ES-I3 (cell line): ENCODE results near the gene ZNF311.

Experiments
- H3K36me3 ChIP-seq: 2 replicates; pipeline ENCODE4 v1.6.1; 2013; ENCODE audit warnings: mild to moderate bottlenecking, low read length, control low read depth, moderate library complexity; ENCODE audit not compliant: insufficient read depth
- H3K4me1 ChIP-seq: 2 replicates; pipeline ENCODE4 v1.6.1; 2013; ENCODE audit warnings: mild to moderate bottlenecking, control low read depth, low read length; ENCODE audit not compliant: insufficient read depth
- H3K9ac ChIP-seq: 2 replicates; pipeline ENCODE4 v1.6.1; 2013; ENCODE audit warnings: low read depth, mild to moderate bottlenecking, low read length, moderate library complexity
- H3K9me3 ChIP-seq: 2 replicates; pipeline ENCODE4 v1.6.1; 2013; ENCODE audit warnings: mild to moderate bottlenecking, low read length, moderate library complexity; ENCODE audit not compliant: control insufficient read depth, insufficient read depth

The ZNF311 gene

GRCh38 chr6:29005183-29005885 is at the start of gene ZNF311:
ZNF311 (minus strand) TSS chr6:29005315; CDS start chr6:29003954, 1,361 bp downstream.
- no peaks in the 10 kb centered on the region for H3K9me3 ChIP-seq
- peak within 1 kb of the TSS; percentile 92 for H3K9ac ChIP-seq
- H3K36me3 ChIP-seq = no peaks in the 10 kb centered on the region
- no peaks in the 10 kb centered on the region for H3K4me1 ChIP-seq

- Histone ChIP-seq H3K4me1 (no peaks in the 10 kb centered on the region), H3K36me3 (no peaks in the 10 kb centered on the region), H3K9ac (no peak overlapping the region), H3K9me3 (no peaks in the 10 kb centered on the region)
Measured at GRCh38 chr6:29051680-29052079, 46.6 kb upstream of the ZNF311 start.

GRCh38 chr6:29045075-29045474 is 40.0 kb upstream of the ZNF311 start, which contains the start of gene OR2W1:
OR2W1 (minus strand) TSS chr6:29045175; CDS start chr6:29045175, 0 bp downstream.
- Histone ChIP-seq H3K36me3 (no peaks in the 10 kb centered on the region), H3K4me1 (no peaks in the 10 kb centered on the region), H3K9ac (no peak within 1 kb of the TSS), H3K9me3 (no peaks in the 10 kb centered on the region)

GRCh38 chr6:29035951-29036350 is 30.8 kb upstream of the ZNF311 start:
- H3K4me1 ChIP-seq = no peaks in the 10 kb centered on the region
- H3K36me3 ChIP-seq = no peaks in the 10 kb centered on the region
- H3K9ac ChIP-seq = no peak overlapping the region
- H3K9me3 ChIP-seq = no peaks in the 10 kb centered on the region

- no peaks in the 10 kb centered on the region for H3K9me3 ChIP-seq
- no peak overlapping the region for H3K9ac ChIP-seq
Measured at GRCh38 chr6:29028821-29029220, 23.7 kb upstream of the ZNF311 start.

GRCh38 chr6:29025927-29026585 is 20.9 kb upstream of the ZNF311 start:
- no peaks in the 10 kb centered on the region for H3K4me1 ChIP-seq
- no peak overlapping the region for H3K9ac ChIP-seq
- H3K36me3 ChIP-seq = no peaks in the 10 kb centered on the region
- H3K9me3 ChIP-seq = no peaks in the 10 kb centered on the region

More at GRCh38 chr6:29028821-29029220, 23.7 kb upstream of the ZNF311 start:
- Histone ChIP-seq H3K36me3 (no peaks in the 10 kb centered on the region), H3K4me1 (no peaks in the 10 kb centered on the region)

GRCh38 chr6:29021434-29021833 is 16.3 kb upstream of the ZNF311 start:
- Histone ChIP-seq H3K9ac (no peak overlapping the region), H3K9me3 (no peaks in the 10 kb centered on the region), H3K4me1 (no peaks in the 10 kb centered on the region), H3K36me3 (no peaks in the 10 kb centered on the region)

GRCh38 chr6:29019629-29020028 is 14.5 kb upstream of the ZNF311 start:
- H3K9me3 ChIP-seq = peaks cover under 1% of the 10 kb centered on the region; the same call in 1 of the 2 replicates
- H3K9ac ChIP-seq = no peak overlapping the region
- no peaks in the 10 kb centered on the region for H3K4me1 ChIP-seq
- no peaks in the 10 kb centered on the region for H3K36me3 ChIP-seq

GRCh38 chr6:29017428-29017802 is 12.3 kb upstream of the ZNF311 start:
- no peaks in the 10 kb centered on the region for H3K36me3 ChIP-seq
- peaks cover 5% of the 10 kb centered on the region; the same call in 1 of the 2 replicates for H3K9me3 ChIP-seq
- no peaks in the 10 kb centered on the region for H3K4me1 ChIP-seq
- H3K9ac ChIP-seq = no peak overlapping the region

- Histone ChIP-seq H3K9me3 (peaks cover 5% of the 10 kb centered on the region; the same call in 1 of the 2 replicates), H3K36me3 (no peaks in the 10 kb centered on the region), H3K9ac (peak overlapping the region; percentile 95), H3K4me1 (no peaks in the 10 kb centered on the region)
Measured at GRCh38 chr6:29016559-29017427, 11.7 kb upstream of the ZNF311 start.

GRCh38 chr6:29014729-29015608 is 9.9 kb upstream of the ZNF311 start:
- no peaks in the 10 kb centered on the region for H3K4me1 ChIP-seq
- no peaks in the 10 kb centered on the region for H3K36me3 ChIP-seq
- H3K9me3 ChIP-seq = peaks cover 5% of the 10 kb centered on the region; the same call in 1 of the 2 replicates
- no peak overlapping the region for H3K9ac ChIP-seq

- Histone ChIP-seq H3K4me1 (no peaks in the 10 kb centered on the region), H3K9ac (peak overlapping the region; percentile 52; the same call in 1 of the 2 replicates), H3K9me3 (peaks cover 5% of the 10 kb centered on the region; the same call in 1 of the 2 replicates), H3K36me3 (no peaks in the 10 kb centered on the region)
Measured at GRCh38 chr6:29011276-29011734, 6.2 kb upstream of the ZNF311 start.

GRCh38 chr6:29009358-29009757 is 4.2 kb upstream of the ZNF311 start:
- Histone ChIP-seq H3K36me3 (no peaks in the 10 kb centered on the region), H3K9me3 (0 out of 2 replicates have a peak, but pooled peaks cover 1% of the 10 kb centered on the region), H3K4me1 (no peaks in the 10 kb centered on the region), H3K9ac (no peak overlapping the region)
